ENCODE results near the gene PPP1R37.

The PPP1R37 gene

DNA sequence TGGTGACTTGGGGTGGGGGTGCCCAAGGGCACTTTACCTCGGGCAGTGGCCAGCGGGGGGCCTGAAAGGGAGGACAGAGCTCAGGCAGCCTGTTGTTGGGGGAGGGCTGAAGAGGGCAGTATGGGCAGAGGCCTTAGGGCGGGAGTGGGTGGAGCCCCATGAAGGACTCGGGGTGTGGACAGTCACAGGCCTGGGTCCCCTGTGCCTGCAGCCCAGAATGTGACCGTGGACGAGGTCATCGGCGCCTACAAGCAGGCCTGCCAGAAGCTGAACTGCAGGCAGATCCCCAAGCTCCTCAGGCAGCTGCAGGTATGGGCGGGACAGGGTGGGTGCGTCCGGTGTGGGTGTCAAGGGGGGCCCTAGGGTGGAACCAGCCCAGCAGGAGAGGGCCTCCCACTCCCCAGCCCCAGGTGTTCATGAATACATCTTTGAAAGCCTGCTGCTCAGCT, 45.3 kb downstream of the PPP1R37 start:
- no peak for DNase-seq (ENCODE audit: low spot score)

DNA sequence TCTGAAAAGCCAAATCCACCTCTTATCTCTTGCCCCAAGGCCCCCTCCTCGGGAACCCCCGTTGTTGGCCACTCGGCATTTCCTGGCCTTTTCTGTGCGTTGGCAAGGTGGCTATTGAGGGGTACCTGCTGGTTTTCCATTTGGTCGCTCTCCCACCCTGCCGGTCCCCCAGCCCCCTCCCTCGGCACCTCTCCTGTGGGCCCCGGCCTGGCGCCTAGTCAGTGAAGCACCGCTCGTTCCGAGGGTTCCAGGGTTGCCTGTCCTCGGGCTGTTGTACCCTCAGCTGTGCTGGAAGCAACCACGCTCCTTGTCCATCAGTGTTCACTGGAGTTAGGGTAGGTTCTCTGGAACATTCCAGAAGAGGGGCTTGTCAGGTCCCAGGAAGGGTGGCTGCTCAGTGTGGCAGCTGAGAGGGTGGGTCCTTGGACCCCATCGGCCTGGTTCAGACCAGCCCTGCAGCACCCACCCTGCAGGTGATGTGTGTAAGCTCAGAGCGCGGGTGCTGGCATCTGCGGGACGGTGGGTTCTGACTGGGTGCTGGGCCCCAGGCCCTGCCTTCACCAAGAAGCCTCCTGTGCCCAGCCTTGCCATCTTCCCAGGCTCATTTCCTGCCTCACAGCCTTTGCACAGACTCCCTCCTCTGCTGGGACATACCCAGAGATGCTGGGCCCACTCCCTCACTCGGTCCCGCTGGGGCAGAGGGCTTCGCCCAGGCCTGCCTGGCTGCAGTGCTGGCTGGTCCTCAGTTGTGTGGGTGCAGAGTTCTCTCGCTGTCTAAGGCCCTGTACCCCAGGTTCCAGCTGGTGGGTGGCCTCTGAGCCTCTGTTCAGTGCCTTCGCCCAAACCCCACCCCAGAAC, 46.5 kb downstream of the PPP1R37 start:
- DNase-seq (ENCODE audit: low spot score): no peak

DNA sequence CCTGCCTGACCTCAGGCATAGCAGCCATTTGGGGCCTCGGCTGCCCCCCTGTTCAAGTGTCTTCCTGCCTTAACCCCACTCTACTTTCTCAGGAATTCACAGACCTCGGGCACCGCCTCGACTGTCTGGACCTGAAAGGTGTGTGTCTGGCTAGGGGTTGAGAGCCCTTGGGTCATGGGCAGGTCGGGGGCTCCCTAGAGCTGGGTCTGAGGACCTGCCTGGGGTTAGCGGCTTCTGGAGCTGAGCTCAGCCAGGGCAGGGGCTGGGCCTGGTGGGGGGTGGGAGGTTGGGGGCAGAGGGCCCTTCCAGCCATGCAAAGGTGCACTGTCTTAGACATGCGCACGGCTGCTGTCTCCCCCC, 47.1 kb downstream of the PPP1R37 start:
- no peak for DNase-seq (ENCODE audit: low spot score)

DNA sequence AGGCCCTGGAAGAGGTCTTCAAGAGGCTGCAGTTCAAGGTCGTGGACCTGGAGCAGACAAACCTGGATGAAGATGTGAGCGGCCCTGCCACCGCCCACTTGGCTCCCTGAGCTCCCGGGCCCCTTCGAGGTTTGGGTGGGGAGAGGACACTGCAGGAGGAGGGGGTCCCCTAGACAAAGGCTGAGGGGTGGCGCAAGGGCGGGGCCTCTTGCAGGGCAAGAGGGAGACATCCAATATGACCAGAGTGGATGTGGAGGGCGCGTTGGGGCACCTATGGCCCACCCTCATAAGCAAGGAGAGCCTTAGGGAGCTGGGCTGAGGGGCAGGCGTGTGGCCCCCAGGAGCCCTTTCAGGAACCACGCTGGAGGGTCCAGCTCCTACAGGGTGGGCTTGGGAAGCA, 47.6 kb downstream of the PPP1R37 start:
- no peak for DNase-seq (ENCODE audit: low spot score)

DNA sequence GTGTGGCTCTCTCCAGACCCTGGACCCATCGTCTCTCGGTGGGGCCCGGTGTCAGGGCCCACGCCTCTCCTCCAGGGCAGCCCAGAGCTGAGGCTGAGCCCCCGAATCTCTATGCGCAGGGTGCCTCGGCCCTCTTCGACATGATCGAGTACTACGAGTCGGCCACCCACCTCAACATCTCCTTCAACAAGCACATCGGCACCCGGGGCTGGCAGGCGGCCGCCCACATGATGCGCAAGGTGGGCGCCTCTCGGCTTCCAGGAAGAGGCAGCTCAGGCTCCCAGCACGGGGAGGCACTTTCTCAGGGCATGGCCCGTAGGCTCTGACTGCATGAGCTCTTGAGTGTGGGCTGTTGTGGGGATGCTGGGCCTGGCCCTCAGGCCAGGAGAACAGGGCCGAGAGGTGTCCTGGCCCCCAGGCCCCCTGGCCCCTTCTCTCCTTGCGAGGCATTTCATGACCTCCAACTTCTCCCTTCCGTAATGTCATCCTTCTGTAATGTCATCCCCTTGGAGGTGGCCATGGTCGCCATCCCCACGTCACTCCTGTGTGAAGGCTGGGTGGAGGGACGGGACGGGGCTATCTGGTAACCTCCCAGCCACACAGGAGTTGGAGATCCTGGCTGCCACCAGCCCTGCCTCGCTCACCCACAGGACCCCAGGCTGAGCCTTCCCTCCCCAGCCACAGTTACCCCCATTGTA, 48.4 kb downstream of the PPP1R37 start:
- no peak for DNase-seq (ENCODE audit: low spot score)

DNA sequence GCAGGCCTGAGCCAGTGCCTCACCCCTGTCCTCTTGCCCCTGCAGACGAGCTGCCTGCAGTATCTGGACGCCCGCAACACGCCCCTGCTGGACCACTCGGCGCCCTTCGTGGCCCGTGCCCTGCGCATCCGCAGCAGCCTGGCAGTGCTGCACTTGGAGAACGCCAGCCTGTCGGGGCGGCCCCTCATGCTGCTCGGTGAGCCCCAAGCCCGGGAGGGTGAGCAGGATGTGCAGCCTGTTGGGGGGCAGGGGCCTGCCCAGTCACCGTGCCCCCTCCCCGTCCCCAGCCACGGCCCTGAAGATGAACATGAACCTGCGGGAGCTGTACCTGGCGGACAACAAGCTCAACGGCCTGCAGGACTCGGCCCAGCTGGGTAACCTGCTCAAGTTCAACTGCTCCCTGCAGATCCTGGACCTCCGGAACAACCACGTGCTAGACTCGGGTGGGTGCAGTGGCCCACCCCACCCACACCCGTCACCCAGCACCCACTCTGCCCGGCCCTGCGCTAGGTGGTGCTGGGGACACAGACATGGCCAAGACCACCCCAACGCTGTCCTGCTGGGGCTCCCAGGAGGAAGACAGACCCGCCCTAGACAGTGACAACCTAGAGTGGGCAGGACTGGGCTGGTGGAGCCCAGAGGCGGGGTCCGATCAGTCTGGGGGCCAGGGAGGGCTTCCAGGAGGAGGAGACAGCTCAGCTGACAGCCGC, 49.2 kb downstream of the PPP1R37 start:
- no peak for DNase-seq (ENCODE audit: low spot score)

DNA sequence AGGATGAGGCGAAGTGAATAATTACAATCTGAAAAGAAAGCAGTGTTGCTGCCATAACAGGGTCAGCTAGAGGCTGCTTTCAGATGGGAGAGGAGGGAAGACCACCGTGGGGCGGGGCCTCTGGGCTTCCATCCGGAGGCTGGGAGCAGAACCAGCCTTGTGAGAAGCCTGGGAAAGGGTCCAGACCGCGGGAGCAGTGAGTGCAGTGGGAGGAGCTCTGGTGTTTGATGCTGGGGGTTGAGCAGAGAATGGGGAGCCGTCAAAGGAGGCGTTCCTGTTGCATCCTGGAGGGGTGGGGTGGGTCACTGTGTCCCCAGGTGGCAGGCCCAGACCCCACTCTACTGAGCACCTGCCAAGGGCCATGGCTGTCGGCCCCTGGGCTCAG, 49.7 kb downstream of the PPP1R37 start:
- no peak for DNase-seq (ENCODE audit: low spot score)

DNA sequence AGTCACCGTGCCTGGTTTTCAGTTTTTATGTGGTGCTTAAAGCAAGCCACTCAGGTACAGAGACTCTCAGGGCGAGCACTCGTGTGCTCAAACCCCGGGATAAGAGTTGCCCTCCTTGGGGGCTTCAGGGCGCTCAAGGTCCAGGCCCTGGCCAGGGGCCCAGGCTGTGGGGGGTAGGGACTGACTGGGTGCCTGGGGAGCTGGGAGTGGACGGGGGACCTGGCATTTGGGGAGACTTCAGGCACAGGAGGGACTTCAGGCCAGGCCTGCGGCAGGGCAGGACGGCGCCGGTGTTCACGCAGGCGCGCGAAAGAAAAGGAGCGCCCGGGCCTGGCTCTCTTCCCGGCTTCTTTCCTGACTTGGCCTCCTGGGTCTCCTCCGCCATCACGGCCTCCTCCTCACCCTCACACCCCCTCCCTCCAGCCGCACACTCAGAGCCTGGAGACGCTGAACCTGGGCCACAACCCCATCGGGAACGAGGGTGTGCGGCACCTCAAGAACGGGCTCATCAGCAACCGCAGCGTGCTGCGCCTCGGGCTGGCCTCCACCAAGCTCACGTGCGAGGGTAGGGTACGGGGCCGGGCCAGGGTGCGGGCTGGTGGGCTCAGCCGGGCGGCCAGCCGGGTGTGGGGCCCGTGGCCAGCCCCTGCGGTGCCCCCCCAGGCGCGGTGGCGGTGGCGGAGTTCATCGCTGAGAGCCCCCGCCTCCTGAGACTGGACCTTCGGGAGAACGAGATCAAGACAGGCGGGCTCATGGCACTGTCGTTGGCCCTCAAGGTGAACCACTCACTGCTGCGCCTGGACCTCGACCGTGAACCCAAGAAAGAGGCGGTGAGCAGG, 51.7 kb downstream of the PPP1R37 start:
- no peak for DNase-seq (ENCODE audit: low spot score)

DNA sequence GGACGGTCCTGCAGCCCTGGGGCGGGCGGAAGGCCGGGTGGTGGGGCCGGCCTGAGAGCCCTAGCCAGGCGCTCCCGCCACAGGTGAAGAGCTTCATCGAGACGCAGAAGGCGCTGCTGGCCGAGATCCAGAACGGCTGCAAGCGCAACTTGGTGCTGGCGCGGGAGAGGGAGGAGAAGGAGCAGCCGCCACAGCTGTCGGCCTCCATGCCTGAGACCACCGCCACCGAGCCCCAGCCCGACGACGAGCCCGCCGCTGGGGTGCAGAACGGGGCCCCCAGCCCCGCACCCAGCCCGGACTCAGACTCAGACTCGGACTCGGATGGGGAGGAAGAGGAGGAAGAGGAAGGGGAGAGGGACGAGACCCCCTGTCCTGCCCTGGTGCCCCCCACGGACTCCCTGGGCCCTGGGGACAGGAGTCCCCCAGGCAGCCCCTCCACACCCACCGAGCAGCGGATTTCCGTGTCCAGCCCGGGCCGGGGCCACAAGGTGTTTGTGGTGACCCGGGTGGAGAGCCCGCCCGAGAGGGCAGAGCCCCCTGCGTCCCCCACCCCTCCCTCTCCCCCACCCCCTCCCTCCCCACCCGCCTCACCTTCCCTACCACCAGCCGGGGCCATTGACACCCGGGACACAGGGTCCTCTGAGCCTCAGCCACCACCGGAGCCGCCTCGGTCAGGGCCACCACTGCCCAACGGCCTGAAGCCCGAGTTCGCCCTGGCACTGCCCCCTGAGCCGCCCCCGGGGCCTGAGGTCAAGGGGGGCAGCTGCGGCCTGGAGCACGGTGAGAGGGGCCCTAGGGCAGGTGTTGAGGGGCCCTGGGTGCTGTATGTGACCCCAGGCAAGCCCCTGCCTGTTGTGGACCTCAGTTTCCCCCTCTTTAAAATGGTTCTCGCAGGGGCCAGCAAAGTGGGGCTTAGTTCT, 52.6 kb downstream of the PPP1R37 start:
- DNase-seq (ENCODE audit: low spot score): no peak

DNA sequence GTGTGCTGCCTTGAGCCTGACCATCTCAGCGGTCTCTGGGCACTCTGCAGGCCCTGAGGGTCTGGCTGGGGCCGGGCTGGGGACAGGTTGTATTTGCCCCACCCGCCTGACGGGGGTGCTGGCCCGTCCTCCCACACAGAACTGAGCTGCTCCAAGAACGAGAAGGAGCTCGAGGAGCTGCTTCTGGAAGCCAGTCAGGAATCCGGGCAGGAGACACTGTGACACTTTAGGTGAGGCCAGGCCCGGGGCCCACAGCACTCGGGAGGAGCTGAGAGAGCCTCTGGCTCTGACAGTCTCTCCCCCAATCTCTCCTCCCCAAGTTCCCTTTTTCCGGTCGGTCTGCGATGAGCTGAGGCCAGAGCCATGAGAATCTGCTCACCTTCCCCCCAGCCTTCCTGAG, 53.3 kb downstream of the PPP1R37 start:
- no peak for DNase-seq (ENCODE audit: low spot score)

DNA sequence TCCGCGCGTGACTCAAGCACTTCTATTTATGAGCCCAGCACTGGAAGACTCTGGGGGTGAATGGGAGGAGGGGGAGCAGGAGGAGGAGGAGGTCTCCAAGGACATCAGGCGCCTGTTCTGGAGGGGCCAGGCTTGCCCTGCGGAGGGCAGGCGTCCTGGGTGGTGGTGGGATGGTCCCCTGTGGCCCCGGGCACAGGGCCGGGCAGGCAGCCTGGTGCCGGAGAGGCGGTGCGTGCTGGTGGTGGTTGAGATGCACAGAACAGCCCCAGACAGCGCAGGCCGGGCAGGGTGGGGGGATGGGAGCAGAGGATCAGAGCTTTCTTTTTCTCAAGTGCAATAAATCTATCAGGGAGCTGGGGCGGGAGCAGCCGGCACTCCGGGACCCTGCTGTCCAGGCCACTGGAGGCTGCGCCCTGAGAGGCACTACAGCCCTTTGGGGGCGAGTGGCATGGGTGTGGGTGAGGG, 53.8 kb downstream of the PPP1R37 start:
- no peak for DNase-seq (ENCODE audit: low spot score)

DNA sequence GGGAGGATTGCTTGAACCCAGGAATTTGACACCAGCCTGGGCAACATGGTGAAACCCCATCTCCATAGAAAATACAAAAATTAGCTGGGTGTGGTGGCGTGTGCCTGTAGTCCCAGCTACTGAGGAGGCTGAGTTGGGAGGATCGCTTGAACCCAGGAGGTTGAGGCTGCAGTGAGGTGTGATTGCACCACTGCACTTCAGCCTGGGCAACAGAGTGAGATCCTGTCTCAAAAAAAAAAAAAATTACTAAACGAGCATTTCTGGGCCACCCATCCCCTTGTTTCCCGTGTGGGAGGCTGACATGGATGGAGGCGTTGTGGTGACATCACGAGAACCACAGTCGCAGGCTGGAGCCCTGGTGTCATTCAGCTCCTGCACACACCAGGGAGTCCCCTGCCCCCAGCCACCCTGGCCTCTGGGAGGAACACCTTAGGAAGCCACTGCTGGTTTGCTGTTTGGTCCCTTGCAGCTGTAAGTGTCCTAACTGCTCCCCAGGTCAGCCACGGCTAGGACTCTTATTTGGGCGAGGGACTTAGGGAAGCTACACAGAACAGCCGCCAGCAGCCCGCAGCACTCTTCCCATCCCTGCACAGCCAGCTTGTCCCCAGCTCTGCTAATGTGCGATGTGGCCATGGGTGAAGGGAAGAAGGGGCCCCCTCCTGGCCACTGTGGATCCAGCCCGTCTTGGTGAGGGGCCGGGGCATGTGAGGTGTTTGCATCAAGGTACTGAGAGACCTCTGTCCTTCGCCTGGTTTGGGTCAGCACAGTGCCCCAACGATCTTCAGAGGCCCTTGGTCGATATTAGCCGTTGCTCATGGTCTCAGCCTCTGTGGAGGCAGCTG, 55.1 kb downstream of the PPP1R37 start:
- DNase-seq (ENCODE audit: low spot score): no peak

DNA sequence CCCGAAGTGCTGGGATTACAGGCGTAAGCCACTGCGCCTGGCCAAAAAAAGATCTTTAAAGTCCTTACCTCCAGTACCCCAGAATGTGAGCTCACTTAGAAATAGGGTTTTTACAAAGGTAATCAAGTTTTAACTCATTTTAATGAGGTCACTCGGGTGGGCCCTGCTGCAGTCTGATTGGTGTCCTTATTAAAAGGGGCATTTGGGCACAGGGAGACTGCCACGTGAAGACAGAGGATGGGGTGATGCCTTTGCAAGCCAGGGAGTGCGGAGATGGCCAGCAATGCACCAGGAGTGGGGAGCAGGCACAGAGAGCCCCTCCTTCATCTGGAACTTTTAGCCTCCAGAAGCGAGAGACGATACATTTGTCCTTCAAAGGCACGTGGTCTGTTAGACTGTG, 56.1 kb downstream of the PPP1R37 start:
- DNase-seq (ENCODE audit: low spot score): no peak

DNA sequence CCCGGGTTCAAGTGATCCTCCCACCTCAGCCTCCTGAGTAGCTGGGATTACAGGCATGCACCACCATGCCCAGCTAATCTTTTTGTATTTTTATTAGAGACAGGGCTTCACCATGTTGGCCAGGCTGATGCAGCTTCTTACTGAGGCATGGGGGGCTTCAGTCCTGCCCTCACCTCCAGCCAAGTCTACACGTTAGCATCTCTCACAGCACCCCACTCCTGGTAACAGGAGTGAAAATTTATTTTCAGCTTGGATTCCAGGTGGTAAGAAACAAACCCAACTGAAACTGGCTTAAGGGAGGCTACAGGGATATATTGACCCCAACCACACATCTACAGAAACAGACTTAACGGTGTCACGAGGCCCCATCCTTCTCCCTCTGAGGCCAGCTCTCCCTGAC, 57.2 kb downstream of the PPP1R37 start:
- no peak for DNase-seq (ENCODE audit: low spot score)

DNA sequence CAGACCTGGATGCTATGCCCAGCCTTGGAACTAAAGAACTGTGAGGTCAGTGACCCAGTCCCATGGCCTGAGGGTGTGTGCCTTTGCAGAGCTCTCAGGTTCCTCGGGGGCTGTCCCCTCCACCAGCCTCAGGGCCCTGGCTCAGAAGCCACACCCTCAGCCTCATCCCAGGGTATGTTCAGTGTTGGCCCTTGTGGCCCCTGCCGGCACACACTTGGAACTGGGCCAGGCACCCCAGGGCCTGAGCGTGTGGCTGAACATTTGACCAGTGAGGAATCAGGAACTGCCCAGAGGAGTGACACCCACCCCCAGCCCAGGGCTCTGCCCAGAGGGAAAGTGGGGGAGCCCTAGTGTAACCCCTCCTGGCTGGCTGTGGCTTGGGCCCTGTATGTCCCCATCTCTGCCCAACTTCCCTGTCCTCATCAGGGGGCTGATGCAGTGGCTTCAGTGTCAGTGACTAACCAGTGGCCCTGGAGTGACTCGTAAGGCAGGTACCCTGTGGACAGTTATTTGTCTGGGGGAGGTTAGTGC, 57.8 kb downstream of the PPP1R37 start:
- DNase-seq (ENCODE audit: low spot score): no peak

DNA sequence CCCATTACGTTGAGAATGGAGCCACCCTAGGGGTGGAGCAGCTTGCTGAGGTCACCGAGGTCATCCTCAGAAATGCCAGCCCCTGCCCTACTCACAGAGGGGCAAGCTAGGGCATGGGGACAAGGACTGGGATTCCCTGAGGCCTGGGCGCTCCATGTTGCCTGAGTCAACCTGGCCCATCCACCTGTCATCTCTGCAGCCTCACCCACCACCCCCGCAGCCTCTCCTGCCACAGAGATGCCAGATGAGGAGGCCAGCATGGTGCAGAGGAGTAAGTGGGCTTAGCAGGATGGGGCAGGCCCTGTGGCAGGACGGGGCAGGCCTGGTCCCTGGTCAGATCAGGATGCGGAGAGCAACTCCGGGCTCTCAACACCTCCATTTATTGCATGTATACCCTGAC, 58.3 kb downstream of the PPP1R37 start:
- DNase-seq (ENCODE audit: low spot score): no peak

DNA sequence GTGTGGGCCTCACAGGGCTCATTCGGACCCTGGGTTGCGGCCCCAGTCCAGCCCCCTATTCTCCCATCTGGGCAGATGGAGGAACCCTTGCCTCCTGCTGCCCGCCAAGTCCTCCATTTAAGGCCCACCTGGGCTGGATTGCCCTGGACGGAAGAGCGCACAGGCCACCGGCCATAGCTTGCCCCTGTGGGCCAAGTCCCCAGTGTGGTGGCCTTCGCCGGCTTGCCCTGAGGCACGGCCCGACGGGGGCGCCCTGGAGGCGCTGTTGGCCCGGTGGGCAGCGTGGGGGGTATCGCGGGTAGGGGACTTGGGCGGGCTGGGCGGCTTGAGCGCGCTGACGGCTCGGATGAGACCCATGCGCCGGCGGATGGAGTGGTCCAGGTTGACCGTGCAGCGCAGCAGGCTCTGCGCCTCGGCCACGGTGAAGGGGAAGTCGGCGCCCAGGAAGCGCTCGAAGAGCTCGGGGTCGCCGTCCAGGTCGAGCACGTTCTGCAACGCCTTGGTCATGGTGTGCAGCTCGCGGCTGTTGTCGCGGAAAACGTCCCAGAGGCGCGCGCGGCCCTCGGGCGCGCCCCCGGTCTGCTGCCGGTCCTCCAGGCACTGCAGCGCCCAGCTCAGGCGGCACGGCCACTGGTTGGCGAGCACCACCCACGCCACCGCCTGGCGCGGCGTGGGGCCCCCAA, 59.0 kb downstream of the PPP1R37 start:
- DNase-seq (ENCODE audit: low spot score): no peak

DNA sequence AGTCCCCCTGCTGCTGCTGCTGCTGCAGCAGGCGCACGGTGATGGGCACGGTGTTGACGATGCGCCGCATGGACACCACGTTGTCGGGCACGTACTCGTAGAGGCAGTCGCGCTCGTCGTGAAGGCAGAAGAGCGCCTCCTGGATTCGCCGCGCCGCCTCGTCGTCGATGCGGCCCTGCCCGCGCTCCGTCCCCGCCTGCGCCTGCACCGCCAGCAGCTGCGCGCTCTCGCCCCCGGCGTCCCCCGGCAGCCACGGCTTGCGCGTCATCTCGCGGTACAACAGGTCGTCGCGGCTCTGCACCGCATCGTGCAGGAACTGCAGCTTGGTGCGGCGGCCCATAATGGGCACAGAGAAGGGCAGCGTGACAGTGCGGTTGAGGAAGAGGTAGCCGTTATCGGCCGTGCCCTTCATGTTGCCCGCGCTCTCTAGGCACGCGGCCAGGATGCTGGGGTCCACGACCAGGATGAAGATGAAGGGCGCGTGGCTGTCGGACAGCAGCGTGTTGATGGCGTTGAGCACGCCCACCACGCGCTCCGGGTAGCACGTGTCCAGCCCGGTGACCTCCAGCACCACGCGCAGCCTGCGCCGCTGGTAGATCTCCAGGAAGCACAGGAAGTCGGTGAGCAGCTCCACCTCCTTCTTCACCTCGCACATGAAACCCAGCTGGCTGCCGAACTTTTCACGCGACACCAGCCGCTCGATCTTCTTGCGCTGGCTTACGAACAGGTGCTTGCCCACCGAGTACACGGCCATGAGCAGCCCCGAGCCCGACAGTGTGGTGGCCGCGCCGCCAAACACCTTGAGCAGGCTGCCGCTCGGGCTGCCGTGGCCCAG, 59.7 kb downstream of the PPP1R37 start:
- no peak for DNase-seq (ENCODE audit: low spot score)

All from AG08395 (cell line).